Hepatocyte (in vitro differentiated cells): ENCODE data around the gene APOL1.

Source experiments
- CTCF ChIP-seq: fragments of 200-600 bp; sonication (generic); IDR thresholded peaks from 2 replicates; pipeline ENCODE4 v1.5.1; 2016; ENCODE audit warnings: antibody characterized with exemption, mild to moderate bottlenecking; ENCODE audit not compliant: poor library complexity
- EZH2 ChIP-seq: fragments of 200-600 bp; sonication (generic); IDR thresholded peaks from 2 replicates; pipeline ENCODE4 v1.6.1; 2016; ENCODE audit warnings: antibody characterized with exemption, mild to moderate bottlenecking, borderline replicate concordance

GRCh38 chr22:36206255-36206654, 46.7 kb upstream of the APOL1 start:
- TF ChIP-seq CTCF, result no peak
- TF ChIP-seq EZH2, result no peak
